Activated naive CD4-positive, alpha-beta T cell treated with anti-CD3 and anti-CD28 coated beads, Interleukin-2, amount 10 ng/mL, durations not matched to agents 7 days and 5 days (primary cell): Measurements from ENCODE around the gene KLHL29.

ENCODE experiments used
- CTCF ChIA-PET: fragments of 350-600 bp; sonication (Branson Sonifier 250); formaldehyde crosslinking; loops from one replicate; lab custom pipeline; 2021; ENCODE audit warnings: antibody characterized with exemption; lab: Charles Lee
- DNase-seq: peaks from one replicate; pipeline ENCODE4 v3.0.0-alpha.2; 2020
- H3K27ac Mint-ChIP-seq: one replicate; pipeline ENCODE4 v1.8.0; 2021; ENCODE audit warnings: mild to moderate bottlenecking, moderate library complexity, mixed read lengths
- H3K27me3 Mint-ChIP-seq: one replicate; pipeline ENCODE4 v1.8.0; 2021; ENCODE audit warnings: mild to moderate bottlenecking, mixed read lengths
- H3K36me3 Mint-ChIP-seq: one replicate; pipeline ENCODE4 v1.8.0; 2021; ENCODE audit warnings: mixed read lengths
- H3K4me1 Mint-ChIP-seq: one replicate; pipeline ENCODE4 v1.8.0; 2021; ENCODE audit warnings: mixed read lengths
- H3K4me3 Mint-ChIP-seq: one replicate; pipeline ENCODE4 v1.8.0; 2021; ENCODE audit warnings: mild to moderate bottlenecking, moderate library complexity, mixed read lengths
- H3K9me3 Mint-ChIP-seq: one replicate; pipeline ENCODE4 v1.8.0; 2021; ENCODE audit warnings: mixed read lengths

KLHL29 gene

GRCh38 chr2:23611839-23612238 lies 226.9 kb downstream of the KLHL29 start:
- CTCF ChIA-PET: no interaction called here
- H3K36me3 Mint-ChIP-seq: no peaks in the 10 kb centered on the region

GRCh38 chr2:23614701-23615100 lies 229.7 kb downstream of the KLHL29 start:
- CTCF ChIA-PET: no interaction called here
- Mint-ChIP-seq H3K27me3 (peaks cover 19% of the 10 kb centered on the region), H3K4me1 (peaks cover 12% of the 10 kb centered on the region), H3K36me3 (no peaks in the 10 kb centered on the region), H3K9me3 (peaks cover 13% of the 10 kb centered on the region), H3K27ac (no peak overlapping the region), H3K4me3 (no peak overlapping the region)
- no peak for DNase-seq

More at GRCh38 chr2:23611839-23612238, 226.9 kb downstream of the KLHL29 start:
- Mint-ChIP-seq H3K9me3 (peaks cover 13% of the 10 kb centered on the region), H3K4me1 (peaks cover 12% of the 10 kb centered on the region), H3K4me3 (no peak overlapping the region), H3K27ac (no peak overlapping the region), H3K27me3 (peaks cover 19% of the 10 kb centered on the region)
- no peak for DNase-seq

GRCh38 chr2:23615216-23616020 lies 230.4 kb downstream of the KLHL29 start:
- H3K27me3 Mint-ChIP-seq: peaks cover 19% of the 10 kb centered on the region
- H3K27ac Mint-ChIP-seq: no peak overlapping the region
- no peak for DNase-seq
- peaks cover 12% of the 10 kb centered on the region for H3K4me1 Mint-ChIP-seq
- peaks cover 10% of the 10 kb centered on the region for H3K9me3 Mint-ChIP-seq
- CTCF ChIA-PET: no interaction called here
- H3K4me3 Mint-ChIP-seq: no peak overlapping the region
- H3K36me3 Mint-ChIP-seq: no peaks in the 10 kb centered on the region

DNA sequence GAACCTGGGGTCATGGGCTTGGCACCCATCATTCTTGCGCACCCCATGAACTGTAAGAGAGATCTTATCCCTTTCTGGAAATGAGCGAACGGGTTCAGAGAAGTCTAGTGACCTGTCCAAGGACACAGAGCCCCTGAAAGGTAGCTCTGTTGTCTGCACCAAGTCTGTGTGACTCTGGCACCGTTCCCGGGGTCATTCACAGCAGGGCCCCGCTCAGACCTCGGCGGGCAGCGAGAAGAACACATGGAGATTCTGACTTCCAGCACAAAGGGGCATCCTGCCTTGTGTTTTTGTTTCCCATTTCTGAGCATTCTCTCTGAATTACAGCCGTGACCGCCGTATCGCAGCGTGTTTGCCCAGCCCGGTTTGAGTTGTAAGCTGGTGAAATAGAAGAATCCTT lies 231.7 kb downstream of the KLHL29 start:
- Mint-ChIP-seq H3K4me3 (no peak overlapping the region), H3K27me3 (peaks cover 19% of the 10 kb centered on the region), H3K9me3 (peaks cover 5% of the 10 kb centered on the region), H3K27ac (no peak overlapping the region), H3K36me3 (no peaks in the 10 kb centered on the region), H3K4me1 (peaks cover 12% of the 10 kb centered on the region)
- no peak for DNase-seq
- CTCF ChIA-PET: no interaction called here

GRCh38 chr2:23617167-23617810 lies 232.3 kb downstream of the KLHL29 start:
- CTCF ChIA-PET: no interaction called here
- Mint-ChIP-seq H3K36me3 (no peaks in the 10 kb centered on the region), H3K9me3 (no peaks in the 10 kb centered on the region), H3K4me3 (no peak overlapping the region), H3K27ac (no peak overlapping the region), H3K27me3 (peaks cover 19% of the 10 kb centered on the region), H3K4me1 (peaks cover 12% of the 10 kb centered on the region)
- no peak for DNase-seq

DNA sequence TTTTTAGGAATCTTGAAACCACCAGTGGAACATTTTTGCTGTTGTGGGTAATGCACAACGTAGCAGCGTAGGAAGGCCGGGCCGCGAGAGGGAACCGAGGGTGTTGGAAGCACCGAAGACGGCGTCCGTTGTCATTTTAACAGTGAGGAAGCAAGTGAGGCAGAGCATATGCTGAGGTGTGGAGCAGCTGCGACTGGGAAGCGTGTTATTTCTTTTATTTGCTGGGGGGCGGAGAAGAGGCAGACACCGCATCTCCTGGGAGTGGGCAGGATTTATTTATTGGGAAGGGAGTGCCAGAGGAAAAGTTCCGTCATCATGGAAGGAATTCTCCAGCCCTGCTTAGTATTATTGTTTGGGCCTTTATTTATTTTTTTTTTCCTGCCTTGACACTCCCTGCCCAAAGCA lies 232.8 kb downstream of the KLHL29 start:
- CTCF ChIA-PET: no interaction called here
- Mint-ChIP-seq H3K27me3 (peaks cover 15% of the 10 kb centered on the region), H3K36me3 (no peaks in the 10 kb centered on the region), H3K27ac (no peak overlapping the region), H3K9me3 (no peaks in the 10 kb centered on the region), H3K4me3 (no peak overlapping the region), H3K4me1 (peaks cover 12% of the 10 kb centered on the region)
- DNase-seq: no peak

- CTCF ChIA-PET: no interaction called here
- H3K27me3 Mint-ChIP-seq: peaks cover 15% of the 10 kb centered on the region
- DNase-seq: no peak
Measured at GRCh38 chr2:23618265-23618664, 233.3 kb downstream of the KLHL29 start.

DNA sequence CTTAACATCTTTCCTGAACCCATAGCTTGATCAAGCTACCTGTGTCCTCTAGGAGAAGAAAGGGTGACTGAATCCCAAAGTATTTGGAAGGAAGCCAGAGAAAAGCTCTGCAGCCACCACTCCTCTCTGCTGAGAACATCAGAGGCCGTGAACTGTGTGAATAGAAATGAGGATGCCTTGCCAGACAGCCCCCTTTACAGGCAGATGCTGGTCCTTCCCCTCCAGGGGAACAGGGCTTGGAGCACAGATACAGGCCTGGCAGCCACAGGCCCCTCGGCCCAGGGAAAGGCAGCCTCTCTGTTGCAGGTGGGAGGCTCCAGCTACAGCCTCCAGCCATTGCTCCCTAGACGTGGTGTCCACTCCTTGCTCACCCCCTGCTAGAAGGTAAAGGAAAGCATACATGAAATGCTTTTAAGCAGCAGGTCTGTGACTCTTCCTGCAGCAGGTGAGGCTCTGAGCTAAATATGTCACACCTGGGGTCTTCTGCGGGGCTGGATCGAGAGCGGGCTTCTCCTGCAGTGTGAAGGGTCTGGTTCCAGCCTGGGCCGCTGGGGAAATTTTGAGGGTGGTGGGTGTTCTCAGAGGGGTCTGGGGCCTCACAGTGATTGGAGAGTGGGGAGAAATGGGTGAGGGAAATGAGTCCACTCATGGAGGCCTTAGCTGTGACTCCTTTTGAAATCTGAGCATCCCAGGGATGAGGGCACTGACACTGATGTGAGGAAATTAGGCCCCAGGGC lies 234.0 kb downstream of the KLHL29 start:
- H3K4me1 Mint-ChIP-seq: peaks cover 9% of the 10 kb centered on the region
- no peak for DNase-seq
- no peak overlapping the region for H3K4me3 Mint-ChIP-seq
- no peaks in the 10 kb centered on the region for H3K36me3 Mint-ChIP-seq
- H3K27ac Mint-ChIP-seq: no peak overlapping the region
- peaks cover 13% of the 10 kb centered on the region for H3K27me3 Mint-ChIP-seq
- CTCF ChIA-PET: no interaction called here
- H3K9me3 Mint-ChIP-seq: peaks cover 2% of the 10 kb centered on the region

More at GRCh38 chr2:23618265-23618664, 233.3 kb downstream of the KLHL29 start:
- Mint-ChIP-seq H3K9me3 (no peaks in the 10 kb centered on the region), H3K4me3 (no peak overlapping the region), H3K4me1 (peaks cover 12% of the 10 kb centered on the region), H3K36me3 (no peaks in the 10 kb centered on the region), H3K27ac (no peak overlapping the region)

- Mint-ChIP-seq H3K36me3 (no peaks in the 10 kb centered on the region), H3K27me3 (peaks cover 11% of the 10 kb centered on the region), H3K4me3 (no peak overlapping the region), H3K9me3 (peaks cover 9% of the 10 kb centered on the region), H3K4me1 (peaks cover under 1% of the 10 kb centered on the region), H3K27ac (no peak overlapping the region)
- CTCF ChIA-PET: interaction anchor here (0.6 kb wide), 1 partner anchor 307 kb away, joined by 3 read pairs; no protein-coding TSS in a partner anchor
- DNase-seq: no peak
Measured at GRCh38 chr2:23619941-23620340, 235.0 kb downstream of the KLHL29 start.

DNA sequence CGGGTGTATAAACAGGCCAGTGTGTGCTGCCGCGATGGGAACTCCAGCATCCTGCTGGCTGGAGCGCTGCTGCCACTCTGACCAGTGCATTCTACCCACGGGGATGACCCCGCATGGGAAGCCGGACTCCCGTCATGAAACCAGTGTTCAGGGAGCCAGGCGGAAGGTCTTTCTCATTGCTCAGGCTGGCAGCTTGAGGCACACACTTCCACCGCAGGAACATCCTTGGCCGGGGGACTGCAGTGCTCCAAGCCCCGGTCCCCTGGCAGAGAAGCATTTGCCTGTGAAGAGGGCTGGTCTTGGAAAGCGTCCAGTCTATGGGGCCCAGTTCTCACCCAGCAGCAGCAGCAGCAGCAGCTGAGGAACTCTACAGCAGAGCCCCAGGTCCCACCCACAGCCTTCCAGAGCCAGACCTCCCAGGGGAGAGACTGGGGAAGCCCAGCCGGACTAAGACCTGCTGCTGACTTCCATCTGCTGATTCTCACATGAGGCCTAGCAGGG lies 235.9 kb downstream of the KLHL29 start:
- CTCF ChIA-PET: no interaction called here
- H3K27ac Mint-ChIP-seq: no peak overlapping the region
- H3K4me1 Mint-ChIP-seq: no peaks in the 10 kb centered on the region
- H3K27me3 Mint-ChIP-seq: peaks cover 4% of the 10 kb centered on the region
- no peaks in the 10 kb centered on the region for H3K36me3 Mint-ChIP-seq
- DNase-seq: no peak
- peaks cover 9% of the 10 kb centered on the region for H3K9me3 Mint-ChIP-seq
- no peak overlapping the region for H3K4me3 Mint-ChIP-seq

DNA sequence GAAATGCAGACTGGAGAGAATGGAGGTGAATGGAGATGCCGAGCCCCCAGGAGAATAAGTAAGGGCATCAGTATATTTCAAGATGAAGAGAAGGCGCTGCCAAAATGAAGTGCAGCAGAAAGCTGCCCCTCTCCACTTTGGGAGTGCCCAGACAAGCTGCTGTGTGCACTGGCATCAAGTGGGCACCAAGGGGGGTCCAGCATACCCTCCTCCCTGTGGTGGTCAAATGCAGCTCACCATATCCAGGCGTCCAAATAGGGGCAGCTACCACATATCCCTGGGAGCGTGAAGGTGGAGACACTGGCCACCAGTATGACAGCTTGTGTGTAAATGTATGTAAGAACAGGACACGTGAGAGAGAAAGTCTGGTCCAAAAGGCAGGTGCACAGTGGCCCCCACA lies 236.6 kb downstream of the KLHL29 start:
- Mint-ChIP-seq H3K27ac (no peak overlapping the region), H3K4me1 (no peaks in the 10 kb centered on the region), H3K4me3 (no peak overlapping the region), H3K27me3 (no peaks in the 10 kb centered on the region), H3K36me3 (no peaks in the 10 kb centered on the region), H3K9me3 (peaks cover 9% of the 10 kb centered on the region)
- CTCF ChIA-PET: no interaction called here
- no peak for DNase-seq

- no peaks in the 10 kb centered on the region for H3K36me3 Mint-ChIP-seq
- peaks cover 9% of the 10 kb centered on the region for H3K9me3 Mint-ChIP-seq
- no peak overlapping the region for H3K4me3 Mint-ChIP-seq
- no peak overlapping the region for H3K27ac Mint-ChIP-seq
- CTCF ChIA-PET: interaction anchor here (1.0 kb wide), 1 partner anchor 30 kb away, joined by 4 read pairs; no protein-coding TSS in a partner anchor
- no peaks in the 10 kb centered on the region for H3K27me3 Mint-ChIP-seq
- H3K4me1 Mint-ChIP-seq: no peaks in the 10 kb centered on the region
- DNase-seq: no peak
Measured at GRCh38 chr2:23622466-23622865, 237.5 kb downstream of the KLHL29 start.

GRCh38 chr2:23622966-23623675 lies 238.1 kb downstream of the KLHL29 start:
- no peak for DNase-seq
- H3K27ac Mint-ChIP-seq: no peak overlapping the region
- no peaks in the 10 kb centered on the region for H3K36me3 Mint-ChIP-seq
- H3K4me3 Mint-ChIP-seq: no peak overlapping the region
- H3K4me1 Mint-ChIP-seq: no peaks in the 10 kb centered on the region
- CTCF ChIA-PET: interaction anchor here (1.0 kb wide), 1 partner anchor 30 kb away, joined by 4 read pairs; no protein-coding TSS in a partner anchor
- peaks cover 9% of the 10 kb centered on the region for H3K9me3 Mint-ChIP-seq
- H3K27me3 Mint-ChIP-seq: no peaks in the 10 kb centered on the region
